ENCODE measurements around the gene NAA15. TPM values are rescaled to one million over a fixed set of nuclear protein-coding genes. Genes with fewer than 3 reads are reported as not detected.

NAA15 gene
- polyA plus RNA-seq, 1 of the 3 experiments (the other 2 are of a cell fraction): 7.1 TPM

GRCh38 chr4:139295206-139295941 lies 5.9 kb upstream of the NAA15 start:
- H3K4me2 ChIP-seq: peak overlapping the region; percentile 95
- POLR2A ChIA-PET: interaction anchor here (1.5 kb wide), 1 partner anchor 117 kb away, joined by 4 read pairs; no protein-coding TSS in a partner anchor
- peak overlapping the region; percentile 64 to 86 for H3K27ac ChIP-seq (ENCODE audit: low read depth in 2 of 2, low read length in 1 of 2)
- H3K9me3 ChIP-seq: no peaks in the 10 kb centered on the region
- WGBS (ENCODE audit: low lambda C conversion rate): under 1% methylated on average over 29 of the region's 51 CpGs
- peaks cover 9% of the 10 kb centered on the region for H3F3A ChIP-seq (replicated peaks; ENCODE audit: insufficient read depth)
- peaks cover 14 to 31% of the 10 kb centered on the region in 2 experiments for H3K36me3 ChIP-seq (replicated peaks in 1 of 2; ENCODE audit: control insufficient read depth in 1 of 2, insufficient read depth in 2 of 2, low read length in 1 of 2)
- H4K20me1 ChIP-seq (ENCODE audit: insufficient read depth): no peaks in the 10 kb centered on the region
- DNase-seq: peak; percentile 91
- H2AFZ ChIP-seq (ENCODE audit: low read depth): peak overlapping the region; percentile 93
- CTCF ChIA-PET: interaction anchor here (0.6 to 3.9 kb wide), 48 partner anchors 10 to 323 kb away, joined by 3 to 38 read pairs (median 5); partner anchors contain the start of genes ELF2 and MGARP
- peaks cover 16 to 20% of the 10 kb centered on the region in 2 experiments; a peak in 3 of 4 replicates for H3K4me1 ChIP-seq (ENCODE audit: control insufficient read depth in 1 of 2, insufficient read depth in 2 of 2, low read depth in 1 of 2, low read length in 1 of 2)
- H3K4me3 ChIP-seq (ENCODE audit: low read depth in 2 of 2, low read length in 1 of 2): peak overlapping the region; percentile 71 to 89
- no peaks in the 10 kb centered on the region for H3K9me2 ChIP-seq
- no peaks in the 10 kb centered on the region for H3K27me3 ChIP-seq (ENCODE audit: insufficient read depth)
- H3K79me2 ChIP-seq (ENCODE audit: insufficient read depth): peaks cover 35% of the 10 kb centered on the region
- peak overlapping the region; percentile 86 for H3K9ac ChIP-seq
- TF ChIP-seq MAX (IDR thresholded peaks at IDR 0.05; ENCODE audit: low read depth): peak; percentile 84; the same call in 1 of the 2 replicates
- TF ChIP-seq GABPA (IDR thresholded peaks at IDR 0.05; ENCODE audit: low read depth): peak; percentile 60
- TF ChIP-seq, protein P1, sequence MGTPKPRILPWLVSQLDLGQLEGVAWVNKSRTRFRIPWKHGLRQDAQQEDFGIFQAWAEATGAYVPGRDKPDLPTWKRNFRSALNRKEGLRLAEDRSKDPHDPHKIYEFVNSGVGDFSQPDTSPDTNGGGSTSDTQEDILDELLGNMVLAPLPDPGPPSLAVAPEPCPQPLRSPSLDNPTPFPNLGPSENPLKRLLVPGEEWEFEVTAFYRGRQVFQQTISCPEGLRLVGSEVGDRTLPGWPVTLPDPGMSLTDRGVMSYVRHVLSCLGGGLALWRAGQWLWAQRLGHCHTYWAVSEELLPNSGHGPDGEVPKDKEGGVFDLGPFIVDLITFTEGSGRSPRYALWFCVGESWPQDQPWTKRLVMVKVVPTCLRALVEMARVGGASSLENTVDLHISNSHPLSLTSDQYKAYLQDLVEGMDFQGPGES (IDR thresholded peaks at IDR 0.05; ENCODE audit: low read depth, low read length): no peak
- peak; percentile 70 for TF ChIP-seq POLR2AphosphoS5 (IDR thresholded peaks at IDR 0.05; ENCODE audit: low read depth, low read length)
- TF ChIP-seq RXRA (IDR thresholded peaks at IDR 0.05; ENCODE audit: borderline replicate concordance, low read depth): no peak
- peak; percentile 95 for TF ChIP-seq TAF1 (IDR thresholded peaks at IDR 0.05; ENCODE audit: borderline replicate concordance, low read depth, low read length)
- no peak for TF ChIP-seq FOSL2 (IDR thresholded peaks at IDR 0.05; ENCODE audit: borderline replicate concordance, low read depth)
- TF ChIP-seq RCOR1 (IDR thresholded peaks at IDR 0.05; ENCODE audit: low read length): peak; percentile 71; the same call in 1 of the 2 replicates
- TF ChIP-seq, protein P2, sequence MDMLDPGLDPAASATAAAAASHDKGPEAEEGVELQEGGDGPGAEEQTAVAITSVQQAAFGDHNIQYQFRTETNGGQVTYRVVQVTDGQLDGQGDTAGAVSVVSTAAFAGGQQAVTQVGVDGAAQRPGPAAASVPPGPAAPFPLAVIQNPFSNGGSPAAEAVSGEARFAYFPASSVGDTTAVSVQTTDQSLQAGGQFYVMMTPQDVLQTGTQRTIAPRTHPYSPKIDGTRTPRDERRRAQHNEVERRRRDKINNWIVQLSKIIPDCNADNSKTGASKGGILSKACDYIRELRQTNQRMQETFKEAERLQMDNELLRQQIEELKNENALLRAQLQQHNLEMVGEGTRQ (IDR thresholded peaks at IDR 0.05; ENCODE audit: borderline replicate concordance, low read depth, low read length): no peak
- peak; percentile 71 for TF ChIP-seq CHD2 (IDR thresholded peaks at IDR 0.05; ENCODE audit: low read length, partially characterized antibody)
- TF ChIP-seq EZH2phosphoT487 (IDR thresholded peaks at IDR 0.05; ENCODE audit: borderline replicate concordance, low read depth): no peak
- TF ChIP-seq EP300 (IDR thresholded peaks at IDR 0.05; ENCODE audit: borderline replicate concordance in 1 of 2, low read depth in 1 of 2, low read length in 1 of 2): peak in 1 of 2 experiments; percentile 24; a peak in 1 of 4 replicates
- TF ChIP-seq NRF1 (IDR thresholded peaks at IDR 0.05; ENCODE audit: low read depth, low read length): no peak
- TF ChIP-seq REST (IDR thresholded peaks at IDR 0.05; ENCODE audit: low read depth, low read length): no peak
- TF ChIP-seq MXI1 (IDR thresholded peaks at IDR 0.05; ENCODE audit: low read depth, low read length): peak; percentile 79; the same call in 1 of the 2 replicates
- TF ChIP-seq TEAD4 (IDR thresholded peaks at IDR 0.05; ENCODE audit: borderline replicate concordance, insufficient read depth): no peak
- peak; percentile 92 for TF ChIP-seq SMC3 (IDR thresholded peaks at IDR 0.05; ENCODE audit: low read depth, low read length)
- 0 out of 2 replicates have a peak, but pooled peaks have one; percentile 20 for TF ChIP-seq GATA2 (CRISPR knock-in tag; IDR thresholded peaks at IDR 0.05)
- TF ChIP-seq FOXJ3 (CRISPR knock-in tag; IDR thresholded peaks at IDR 0.05): no peak
- TF ChIP-seq SIN3A (IDR thresholded peaks at IDR 0.05; ENCODE audit: borderline replicate concordance, low read depth, low read length): peak; percentile 15; the same call in 1 of the 2 replicates
- TF ChIP-seq MEF2A (IDR thresholded peaks at IDR 0.05; ENCODE audit: borderline replicate concordance, low read depth): no peak; the same call in 1 of the 2 replicates
- TF ChIP-seq RAD21 (IDR thresholded peaks at IDR 0.05; ENCODE audit: low read length): peak; percentile 87
- TF ChIP-seq, protein P3, sequence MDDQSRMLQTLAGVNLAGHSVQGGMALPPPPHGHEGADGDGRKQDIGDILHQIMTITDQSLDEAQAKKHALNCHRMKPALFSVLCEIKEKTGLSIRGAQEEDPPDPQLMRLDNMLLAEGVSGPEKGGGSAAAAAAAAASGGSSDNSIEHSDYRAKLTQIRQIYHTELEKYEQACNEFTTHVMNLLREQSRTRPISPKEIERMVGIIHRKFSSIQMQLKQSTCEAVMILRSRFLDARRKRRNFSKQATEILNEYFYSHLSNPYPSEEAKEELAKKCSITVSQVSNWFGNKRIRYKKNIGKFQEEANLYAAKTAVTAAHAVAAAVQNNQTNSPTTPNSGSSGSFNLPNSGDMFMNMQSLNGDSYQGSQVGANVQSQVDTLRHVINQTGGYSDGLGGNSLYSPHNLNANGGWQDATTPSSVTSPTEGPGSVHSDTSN (IDR thresholded peaks at IDR 0.05): 0 out of 2 replicates have a peak, but pooled peaks have one; percentile 12

All from SK-N-SH (cell line).